DOHH2 (cell line): ENCODE results near the gene CKS1B.

Experiments
- CTCF ChIP-seq: fragments of 200-600 bp; sonication (generic); IDR thresholded peaks from one replicate; pipeline ENCODE4 v1.5.1; 2014; ENCODE audit warnings: antibody characterized with exemption, mild to moderate bottlenecking, low read depth, low read length; ENCODE audit not compliant: poor library complexity, severe bottlenecking
- EZH2phosphoT487 ChIP-seq: fragments of 200-600 bp; sonication (generic); IDR thresholded peaks from 2 replicates; pipeline ENCODE4 v1.6.1; 2017; ENCODE audit warnings: borderline replicate concordance, mild to moderate bottlenecking, antibody characterized with exemption, low read length, moderate library complexity, mixed read lengths

GRCh38 chr1:154935749-154936554 is 38.5 kb upstream of the CKS1B start:
- TF ChIP-seq EZH2phosphoT487 (no peak), CTCF (no peak)
